Activated T-cell treated with anti-CD3 and anti-CD28 coated beads, Interleukin-2, amount 50 U/mL, for 72 hours (primary cell): ENCODE results near the gene SLC39A1. TPM values are rescaled to one million over a fixed set of nuclear protein-coding genes. Genes with fewer than 3 reads are reported as not detected.
"Not testable (repeated sequence)": the region's sequence is repeated elsewhere in the genome, so short reads cannot be mapped to it uniquely, and the experiment has no call there.

Source experiments
- ATAC-seq, 2 donors: fragments of 150-1000 bp; cut with Tn5 transposase; replicated peaks in 1 of 2; 2 replicates each; pipeline ENCODE4 v1.10.0; 2021; ENCODE audit warnings: moderate library complexity in 2 of 2, mild to moderate bottlenecking in 1 of 2
- DNase-seq, 2 donors: peaks; one replicate each; pipeline ENCODE4 v3.0.0; 2021 to 2022; ENCODE audit warnings: mixed read lengths in 1 of 2
- H3K27ac Mint-ChIP-seq: one replicate; pipeline ENCODE4 v1.8.0; 2022; ENCODE audit warnings: mild to moderate bottlenecking, moderate library complexity, mixed read lengths
- H3K27me3 Mint-ChIP-seq: one replicate; pipeline ENCODE4 v1.8.0; 2022; ENCODE audit warnings: low read depth, mixed read lengths
- H3K36me3 Mint-ChIP-seq, 2 donors: one replicate each; pipeline ENCODE4 v1.8.0; 2022; ENCODE audit warnings: mixed read lengths in 2 of 2, mild to moderate bottlenecking in 1 of 2; ENCODE audit not compliant: insufficient read depth in 2 of 2
- H3K4me1 Mint-ChIP-seq: one replicate; pipeline ENCODE4 v1.8.0; 2022; ENCODE audit warnings: low read depth, mixed read lengths
- H3K4me3 Mint-ChIP-seq, 2 donors: one replicate each; pipeline ENCODE4 v1.8.0; 2022; ENCODE audit warnings: mild to moderate bottlenecking in 2 of 2, mixed read lengths in 2 of 2, moderate library complexity in 2 of 2
- H3K9me3 Mint-ChIP-seq, 2 donors: one replicate each; pipeline ENCODE4 v1.8.0; 2022; ENCODE audit warnings: mixed read lengths in 2 of 2
- total RNA-seq, 2 donors: library from RNA; stranded (reverse); gene quantifications; one replicate each; pipeline ENCODE4 v1.2.3, GENCODE V29; 2022

Gene SLC39A1
- total RNA-seq = 10 to 100 TPM; 86.5 to 90.7 TPM

GRCh38 chr1:153963030-153963849 is at the start of gene SLC39A1:
SLC39A1 (minus strand) TSS chr1:153963537; CDS start chr1:153962715, 822 bp downstream.
- H3K36me3 Mint-ChIP-seq = peaks cover 3 to 12% of the 10 kb centered on the region in 2 donors
- peak; percentile 95 to 97 for DNase-seq
- peak within 1 kb of the TSS; percentile 74 to 85 for H3K4me3 Mint-ChIP-seq
- no peaks in the 10 kb centered on the region for H3K27me3 Mint-ChIP-seq
- H3K9me3 Mint-ChIP-seq = no peaks in the 10 kb centered on the region
- peak; percentile 55 to 63 for ATAC-seq
- peaks cover 83% of the 10 kb centered on the region for H3K4me1 Mint-ChIP-seq
- peak within 1 kb of the TSS; percentile 48 for H3K27ac Mint-ChIP-seq

- ATAC-seq, H3K36me3 Mint-ChIP-seq, H3K9me3 Mint-ChIP-seq, H3K27ac Mint-ChIP-seq, H3K4me1 Mint-ChIP-seq, H3K4me3 Mint-ChIP-seq, DNase-seq, H3K27me3 Mint-ChIP-seq: not testable (repeated sequence)
Measured at GRCh38 chr1:154012543-154012942, 49.2 kb upstream of the SLC39A1 start.

GRCh38 chr1:154012129-154012528 is 48.8 kb upstream of the SLC39A1 start:
- Mint-ChIP-seq H3K36me3 (no peaks in the 10 kb centered on the region), H3K4me1 (no peaks in the 10 kb centered on the region), H3K9me3 (no peaks in the 10 kb centered on the region), H3K4me3 (no peak overlapping the region), H3K27ac (no peak overlapping the region), H3K27me3 (no peaks in the 10 kb centered on the region)
- no peak for DNase-seq
- no peak for ATAC-seq

- DNase-seq (no peak), ATAC-seq (no peak)
- Mint-ChIP-seq H3K4me1 (no peaks in the 10 kb centered on the region), H3K27ac (no peak overlapping the region), H3K36me3 (no peaks in the 10 kb centered on the region), H3K27me3 (no peaks in the 10 kb centered on the region), H3K9me3 (no peaks in the 10 kb centered on the region), H3K4me3 (no peak overlapping the region)
Measured at GRCh38 chr1:154006136-154006535, 42.8 kb upstream of the SLC39A1 start.

- no peaks in the 10 kb centered on the region for H3K9me3 Mint-ChIP-seq
- DNase-seq (no peak), ATAC-seq (peak in 1 of 2 donors; percentile 25)
- H3K36me3 Mint-ChIP-seq = peaks cover 4% of the 10 kb centered on the region in 2 donors
- no peak overlapping the region for H3K27ac Mint-ChIP-seq
- H3K4me1 Mint-ChIP-seq = no peaks in the 10 kb centered on the region
- no peak overlapping the region for H3K4me3 Mint-ChIP-seq
- no peaks in the 10 kb centered on the region for H3K27me3 Mint-ChIP-seq
Measured at GRCh38 chr1:154000420-154000819, 37.1 kb upstream of the SLC39A1 start.

GRCh38 chr1:153996882-153997281 is 33.5 kb upstream of the SLC39A1 start:
- H3K27ac Mint-ChIP-seq = peak overlapping the region; percentile 60
- H3K36me3 Mint-ChIP-seq = peaks cover 14 to 33% of the 10 kb centered on the region in 2 donors
- H3K9me3 Mint-ChIP-seq, H3K4me3 Mint-ChIP-seq, DNase-seq, H3K27me3 Mint-ChIP-seq: not testable (repeated sequence)
- H3K4me1 Mint-ChIP-seq = peaks cover 24% of the 10 kb centered on the region
- peak in 1 of 2 donors; percentile 3 for ATAC-seq

- no peaks in the 10 kb centered on the region for H3K27me3 Mint-ChIP-seq
- peak overlapping the region in 1 of 2 donors; percentile 29 for H3K4me3 Mint-ChIP-seq
- peaks cover 26 to 45% of the 10 kb centered on the region in 2 donors for H3K36me3 Mint-ChIP-seq
- no peaks in the 10 kb centered on the region for H3K9me3 Mint-ChIP-seq
- peak overlapping the region; percentile 86 for H3K27ac Mint-ChIP-seq
- DNase-seq (no peak), ATAC-seq (no peak)
- peaks cover 33% of the 10 kb centered on the region for H3K4me1 Mint-ChIP-seq
Measured at GRCh38 chr1:153995640-153996039, 32.3 kb upstream of the SLC39A1 start.

- Mint-ChIP-seq H3K27ac (peak overlapping the region; percentile 86), H3K36me3 (peaks cover 28 to 48% of the 10 kb centered on the region in 2 donors), H3K4me1 (peaks cover 37% of the 10 kb centered on the region), H3K9me3 (no peaks in the 10 kb centered on the region), H3K4me3 (peak overlapping the region in 1 of 2 donors; percentile 29), H3K27me3 (no peaks in the 10 kb centered on the region)
- DNase-seq = no peak
- no peak for ATAC-seq
Measured at GRCh38 chr1:153995202-153995601, 31.9 kb upstream of the SLC39A1 start.

GRCh38 chr1:153991806-153992205 is 28.5 kb upstream of the SLC39A1 start:
- peaks cover 28 to 48% of the 10 kb centered on the region in 2 donors for H3K36me3 Mint-ChIP-seq
- peak overlapping the region; percentile 90 to 100 for H3K4me3 Mint-ChIP-seq

GRCh38 chr1:153991151-153991630 is 27.9 kb upstream of the SLC39A1 start:
- ATAC-seq = no peak
- DNase-seq = no peak
- H3K4me3 Mint-ChIP-seq = peak overlapping the region; percentile 90 to 100
- peaks cover 58% of the 10 kb centered on the region for H3K4me1 Mint-ChIP-seq
- peak overlapping the region; percentile 99 for H3K27ac Mint-ChIP-seq
- peaks cover 28 to 48% of the 10 kb centered on the region in 2 donors for H3K36me3 Mint-ChIP-seq
- H3K9me3 Mint-ChIP-seq = peaks cover 0 to 1% of the 10 kb centered on the region in 2 donors
- no peaks in the 10 kb centered on the region for H3K27me3 Mint-ChIP-seq

More at GRCh38 chr1:153991806-153992205, 28.5 kb upstream of the SLC39A1 start:
- Mint-ChIP-seq H3K4me1 (peaks cover 52% of the 10 kb centered on the region), H3K27me3 (no peaks in the 10 kb centered on the region), H3K27ac (peak overlapping the region; percentile 99), H3K9me3 (peaks cover 0 to 1% of the 10 kb centered on the region in 2 donors)
- DNase-seq (no peak), ATAC-seq (no peak)

- H3K27me3 Mint-ChIP-seq = no peaks in the 10 kb centered on the region
- DNase-seq = peak; percentile 90 to 92
- H3K9me3 Mint-ChIP-seq = peaks cover 0 to 1% of the 10 kb centered on the region in 2 donors
- H3K4me3 Mint-ChIP-seq = peak within 1 kb of the TSS; percentile 90 to 100
- H3K27ac Mint-ChIP-seq = peak within 1 kb of the TSS; percentile 99
- peaks cover 63% of the 10 kb centered on the region for H3K4me1 Mint-ChIP-seq
- peak; percentile 83 to 85 for ATAC-seq
- H3K36me3 Mint-ChIP-seq = peaks cover 26 to 46% of the 10 kb centered on the region in 2 donors
Measured at GRCh38 chr1:153990468-153991150, 27.3 kb upstream of the SLC39A1 start, which contains the start of gene RPS27. RPS27 (plus strand) TSS chr1:153990762; CDS start chr1:153990797, 35 bp downstream.

- Mint-ChIP-seq H3K27ac (peak overlapping the region; percentile 87), H3K36me3 (peaks cover 16 to 24% of the 10 kb centered on the region in 2 donors), H3K27me3 (no peaks in the 10 kb centered on the region), H3K9me3 (peaks cover 0 to 1% of the 10 kb centered on the region in 2 donors), H3K4me1 (peaks cover 62% of the 10 kb centered on the region), H3K4me3 (peak overlapping the region in 1 of 2 donors; percentile 93)
- no peak for ATAC-seq
- DNase-seq = no peak
Measured at GRCh38 chr1:153987621-153988020, 24.3 kb upstream of the SLC39A1 start.
